T-cell (primary cell): ENCODE measurements around the gene PGM2L1. TPM values are rescaled to one million over a fixed set of nuclear protein-coding genes. Genes with fewer than 3 reads are reported as not detected.

Experiments used
- total RNA-seq, 35 experiments: library from RNA in 6 of 35; stranded (reverse) in 6 of 35; fragments of 120-200 nt in 1 of 35; gene quantifications; one replicate each; pipeline versions ENCODE4 v1.2.1 to v1.2.4 and lab custom pipeline; 2013 to 2026

The PGM2L1 gene
- total RNA-seq, 5 donors from 2014 or later (not counting 1 experiment from before 2014, with no cell fraction given) = 8.6 to 17.0 (median 15.0) TPM

Other genes starting within 250 kb of the PGM2L1 start
- 10 to 100 TPM; 37.0 to 47.7 (median 41.0) TPM for gene C2CD3, start 227.4 kb downstream of the PGM2L1 start, total RNA-seq
- gene PPME1, start 227.1 kb downstream of the PGM2L1 start, total RNA-seq = 10 to 100 TPM; 17.1 to 21.1 (median 18.6) TPM
- gene P4HA3, start 86.8 kb downstream of the PGM2L1 start, total RNA-seq = not detected
- gene KCNE3, start 69.1 kb upstream of the PGM2L1 start, total RNA-seq = under 1 TPM in 2 of 5 donors, not detected in 3; 0.16 to 0.73 TPM
- 10 to 100 TPM in 4 of 5 donors, 1 to 10 TPM in 1; 8.9 to 16.1 (median 11.5) TPM for gene LIPT2, start 95.3 kb upstream of the PGM2L1 start, total RNA-seq
- 10 to 100 TPM; 10.8 to 16.2 (median 14.3) TPM for gene POLD3, start 194.1 kb upstream of the PGM2L1 start, total RNA-seq